GM08714 (cell line): Measurements from ENCODE around the gene GSG1L2.

Experiments used
- H3K4me3 ChIP-seq: fragments of 200-500 bp; sonication (Bioruptor generic); 2 replicates; pipeline ENCODE4 v1.5.1; 2014; ENCODE audit warnings: mild to moderate bottlenecking, low read length, inconsistent platforms
- ZNF274 ChIP-seq: IDR thresholded peaks from 2 replicates; pipeline ENCODE4 v1.6.1; 2012; ENCODE audit warnings: mild to moderate bottlenecking, low read depth, low read length

The GSG1L2 gene

GRCh38 chr17:9837551-9838471 lies 15.9 kb upstream of the GSG1L2 start:
- no peak for TF ChIP-seq ZNF274
- no peak overlapping the region for H3K4me3 ChIP-seq

GRCh38 chr17:9833922-9834321 lies 12.0 kb upstream of the GSG1L2 start:
- TF ChIP-seq ZNF274 = no peak
- no peak overlapping the region for H3K4me3 ChIP-seq

- TF ChIP-seq ZNF274 = no peak
Observed at GRCh38 chr17:9830711-9831110, 8.8 kb upstream of the GSG1L2 start.

GRCh38 chr17:9829343-9829742 lies 7.5 kb upstream of the GSG1L2 start:
- no peak for TF ChIP-seq ZNF274
- no peak overlapping the region for H3K4me3 ChIP-seq

More at GRCh38 chr17:9830711-9831110, 8.8 kb upstream of the GSG1L2 start:
- no peak overlapping the region for H3K4me3 ChIP-seq

GRCh38 chr17:9828296-9829295 lies 6.7 kb upstream of the GSG1L2 start:
- H3K4me3 ChIP-seq = no peak overlapping the region
- no peak for TF ChIP-seq ZNF274

- H3K4me3 ChIP-seq = no peak within 1 kb of the TSS
- TF ChIP-seq ZNF274 = no peak
Observed at GRCh38 chr17:9825641-9826150, 3.8 kb upstream of the GSG1L2 start, which contains the start of gene GLP2R. GLP2R (plus strand) TSS chr17:9825924; CDS start chr17:9826064, 140 bp downstream.

- H3K4me3 ChIP-seq = no peak overlapping the region
- TF ChIP-seq ZNF274 = no peak
Observed at GRCh38 chr17:9824797-9825338, 3.0 kb upstream of the GSG1L2 start.

- no peak for TF ChIP-seq ZNF274
- no peak overlapping the region for H3K4me3 ChIP-seq
Observed at GRCh38 chr17:9824094-9824493, 2.2 kb upstream of the GSG1L2 start.

GRCh38 chr17:9820448-9820847 lies 1.4 kb downstream of the GSG1L2 start:
- no peak for TF ChIP-seq ZNF274
- H3K4me3 ChIP-seq = no peak overlapping the region

GRCh38 chr17:9818760-9819159 lies 3.1 kb downstream of the GSG1L2 start:
- no peak for TF ChIP-seq ZNF274
- H3K4me3 ChIP-seq = no peak overlapping the region

- no peak overlapping the region for H3K4me3 ChIP-seq
- TF ChIP-seq ZNF274 = no peak
Observed at GRCh38 chr17:9817086-9817485, 4.8 kb downstream of the GSG1L2 start.

GRCh38 chr17:9816472-9816871 lies 5.4 kb downstream of the GSG1L2 start:
- TF ChIP-seq ZNF274 = no peak

GRCh38 chr17:9814337-9814945 lies 7.4 kb downstream of the GSG1L2 start:
- H3K4me3 ChIP-seq = no peak overlapping the region
- no peak for TF ChIP-seq ZNF274

More at GRCh38 chr17:9816472-9816871, 5.4 kb downstream of the GSG1L2 start:
- no peak overlapping the region for H3K4me3 ChIP-seq
